ENCODE measurements around the gene FNDC3A.

FNDC3A gene

DNA sequence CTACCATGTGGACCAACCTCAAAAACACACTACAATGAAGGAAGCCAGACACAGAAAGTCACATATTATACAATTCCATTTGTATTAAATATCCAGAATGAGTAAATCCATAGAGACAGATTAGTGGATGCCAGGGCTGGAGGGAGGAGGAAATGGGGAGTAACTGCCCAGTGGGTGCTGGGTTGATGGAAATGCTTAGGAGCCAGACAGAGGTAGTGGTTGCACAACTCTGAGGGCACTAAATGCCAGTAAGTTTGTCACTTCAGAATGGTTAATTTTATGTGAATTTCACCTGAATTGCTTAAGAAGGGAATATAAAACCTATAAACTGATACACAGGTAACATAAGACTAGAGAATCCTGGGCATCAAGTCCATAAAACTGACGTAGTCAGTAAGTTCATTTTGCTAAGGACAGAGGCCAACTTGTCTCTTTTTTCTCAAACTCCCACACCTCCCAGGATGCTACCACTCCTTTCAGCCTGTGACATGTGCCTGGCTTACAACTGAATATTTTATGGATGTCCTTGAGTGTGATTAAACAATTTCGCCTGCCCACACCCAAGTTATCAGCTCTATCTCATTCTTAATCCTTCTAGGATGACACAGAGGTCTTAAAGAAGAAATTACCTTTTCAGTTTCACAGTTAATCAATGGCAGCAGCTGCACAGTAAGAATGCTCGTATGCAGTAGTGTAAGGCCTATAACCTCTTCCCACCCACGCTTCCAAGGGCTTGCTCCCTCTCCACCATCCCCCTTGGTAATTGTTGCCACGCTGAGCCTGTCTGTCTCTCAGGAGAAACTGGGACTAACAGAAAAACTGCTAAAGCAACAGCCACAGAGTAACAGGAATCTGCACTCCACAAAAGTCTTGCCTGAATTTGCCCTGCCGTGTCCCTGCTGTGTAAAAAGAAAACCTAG is 238.5 kb downstream of the FNDC3A start:
- no peak overlapping the region for H2BK120ac ChIP-seq (ENCODE audit: low read depth, low read length)
- no peak overlapping the region for H3K14ac ChIP-seq (ENCODE audit: low read length in 2 of 2)
- H3K27me3 ChIP-seq (ENCODE audit: control insufficient read depth in 1 of 2, insufficient read depth in 1 of 2, low read length in 2 of 2), result peaks cover 24 to 27% of the 10 kb centered on the region in 2 experiments
- H2BK12ac ChIP-seq (ENCODE audit: low read length in 2 of 2), result no peak overlapping the region
- H2BK5ac ChIP-seq (ENCODE audit: low read depth, low read length, poor library complexity, severe bottlenecking), result no peak overlapping the region
- H3K4me2 ChIP-seq (ENCODE audit: low read length, poor library complexity, severe bottlenecking), result no peak overlapping the region
- peaks cover 6% of the 10 kb centered on the region for H3K4me1 ChIP-seq (ENCODE audit: control insufficient read depth, insufficient read depth, low read depth, low read length)
- H3K9me3 ChIP-seq (ENCODE audit: control insufficient read depth, low read length), result no peaks in the 10 kb centered on the region
- peaks cover 7 to 27% of the 10 kb centered on the region in 2 experiments for H3K36me3 ChIP-seq (ENCODE audit: control insufficient read depth in 1 of 2, insufficient read depth in 2 of 2, low read depth in 1 of 2, low read length in 2 of 2)
- peaks cover 1% of the 10 kb centered on the region for H3K79me1 ChIP-seq (replicated peaks; ENCODE audit: low read length, poor library complexity, severe bottlenecking)
- H3K4me3 ChIP-seq (ENCODE audit: insufficient read depth in 1 of 2, low read depth in 1 of 2, low read length in 2 of 2), result no peak overlapping the region
- WGBS, result 68% methylated on average over 6 of the region's 6 CpGs
- H3K4ac ChIP-seq (ENCODE audit: low read depth in 1 of 2, low read length in 2 of 2), result no peak overlapping the region
- H3K23ac ChIP-seq (ENCODE audit: low read length in 2 of 2), result no peak overlapping the region
- no peak overlapping the region for H3K27ac ChIP-seq (ENCODE audit: low read length, poor library complexity, severe bottlenecking)
- no peak overlapping the region for H3K9ac ChIP-seq (ENCODE audit: low read length)
- no peak overlapping the region for H2AK5ac ChIP-seq (ENCODE audit: low read length, severe bottlenecking)
- no peak overlapping the region for H4K91ac ChIP-seq (ENCODE audit: low read length)
- no peak for DNase-seq
- H4K8ac ChIP-seq (ENCODE audit: low read length), result no peak overlapping the region
- H3K18ac ChIP-seq (ENCODE audit: low read depth in 1 of 2, low read length in 2 of 2), result no peak overlapping the region
- H2BK15ac ChIP-seq (ENCODE audit: low read depth, poor library complexity, severe bottlenecking), result no peak overlapping the region
- H2AFZ ChIP-seq (ENCODE audit: low read depth, low read length), result no peak overlapping the region

DNA sequence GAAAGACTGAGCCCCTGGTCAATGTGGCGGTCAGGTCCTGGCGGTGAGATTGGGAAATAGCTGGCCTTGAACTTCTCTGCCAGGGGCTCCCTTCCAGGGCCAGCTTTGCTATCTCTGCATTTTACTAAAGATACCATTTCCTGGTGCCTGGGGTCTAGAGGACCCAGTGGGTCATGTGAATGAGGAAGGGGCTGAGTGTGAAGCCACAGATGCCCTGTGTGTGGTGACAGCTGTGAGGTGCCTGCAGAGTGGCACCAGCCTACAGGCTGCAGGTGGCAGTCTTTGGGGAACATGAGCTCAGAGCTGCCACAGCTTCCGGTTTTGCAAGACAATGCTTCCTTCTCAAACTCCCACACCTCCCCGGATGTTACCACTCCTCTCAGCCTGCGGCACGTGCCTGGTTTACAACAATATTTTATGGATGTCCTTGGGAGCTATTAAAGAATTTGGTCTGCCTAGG is 239.2 kb downstream of the FNDC3A start:
- H2BK15ac ChIP-seq (ENCODE audit: low read depth, poor library complexity, severe bottlenecking), result no peak overlapping the region
- H3K18ac ChIP-seq (ENCODE audit: low read depth in 1 of 2, low read length in 2 of 2), result no peak overlapping the region
- no peak overlapping the region for H3K27ac ChIP-seq (ENCODE audit: low read length, poor library complexity, severe bottlenecking)
- H3K23ac ChIP-seq (ENCODE audit: low read length in 2 of 2), result no peak overlapping the region
- H2BK12ac ChIP-seq (ENCODE audit: low read length in 2 of 2), result no peak overlapping the region
- no peak overlapping the region for H2BK120ac ChIP-seq (ENCODE audit: low read depth, low read length)
- H2AK5ac ChIP-seq (ENCODE audit: low read length, severe bottlenecking), result no peak overlapping the region
- no peak overlapping the region for H3K4ac ChIP-seq (ENCODE audit: low read depth in 1 of 2, low read length in 2 of 2)
- H3K4me1 ChIP-seq (ENCODE audit: control insufficient read depth, insufficient read depth, low read depth, low read length), result peaks cover 8% of the 10 kb centered on the region
- no peak overlapping the region for H3K9ac ChIP-seq (ENCODE audit: low read length)
- no peak overlapping the region for H3K14ac ChIP-seq (ENCODE audit: low read length in 2 of 2)
- H3K4me3 ChIP-seq (ENCODE audit: insufficient read depth in 1 of 2, low read depth in 1 of 2, low read length in 2 of 2), result no peak overlapping the region
- H3K4me2 ChIP-seq (ENCODE audit: low read length, poor library complexity, severe bottlenecking), result no peak overlapping the region
- H3K36me3 ChIP-seq (ENCODE audit: control insufficient read depth in 1 of 2, insufficient read depth in 2 of 2, low read depth in 1 of 2, low read length in 2 of 2), result peaks cover 7 to 21% of the 10 kb centered on the region in 2 experiments
- peaks cover 31 to 34% of the 10 kb centered on the region in 2 experiments for H3K27me3 ChIP-seq (ENCODE audit: control insufficient read depth in 1 of 2, insufficient read depth in 1 of 2, low read length in 2 of 2)
- H2BK5ac ChIP-seq (ENCODE audit: low read depth, low read length, poor library complexity, severe bottlenecking), result no peak overlapping the region
- H3K9me3 ChIP-seq (ENCODE audit: control insufficient read depth, low read length), result no peaks in the 10 kb centered on the region
- no peak overlapping the region for H4K91ac ChIP-seq (ENCODE audit: low read length)
- H2AFZ ChIP-seq (ENCODE audit: low read depth, low read length), result no peak overlapping the region
- no peaks in the 10 kb centered on the region for H3K79me1 ChIP-seq (replicated peaks; ENCODE audit: low read length, poor library complexity, severe bottlenecking)
- H4K8ac ChIP-seq (ENCODE audit: low read length), result no peak overlapping the region
- 87% methylated on average over 4 of the region's 6 CpGs for WGBS
- DNase-seq, result no peak

DNA sequence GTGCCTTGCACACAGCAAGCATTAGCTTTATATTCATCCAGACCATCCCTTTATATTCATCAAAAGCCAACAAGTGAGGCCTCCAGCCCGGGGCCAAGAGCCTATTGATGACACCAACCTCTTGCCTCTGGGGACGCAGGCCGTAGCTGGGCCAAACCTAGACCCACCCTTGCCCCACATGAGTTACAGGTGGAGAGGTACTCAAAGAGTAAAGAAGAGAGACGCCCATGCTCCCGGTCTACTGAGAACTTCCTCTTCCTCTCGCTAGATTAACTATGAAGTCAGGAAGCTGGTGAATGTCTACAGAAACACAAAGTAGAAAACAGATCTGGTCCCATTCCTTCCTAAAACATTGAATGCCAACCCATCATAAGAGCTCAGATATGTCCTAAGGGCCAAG is 240.6 kb downstream of the FNDC3A start:
- no peak overlapping the region for H3K4me3 ChIP-seq (ENCODE audit: insufficient read depth in 1 of 2, low read depth in 1 of 2, low read length in 2 of 2)
- no peaks in the 10 kb centered on the region for H3K79me1 ChIP-seq (replicated peaks; ENCODE audit: low read length, poor library complexity, severe bottlenecking)
- H3K4ac ChIP-seq (ENCODE audit: low read depth in 1 of 2, low read length in 2 of 2), result no peak overlapping the region
- no peak overlapping the region for H4K91ac ChIP-seq (ENCODE audit: low read length)
- H4K8ac ChIP-seq (ENCODE audit: low read length), result no peak overlapping the region
- no peak overlapping the region for H3K9ac ChIP-seq (ENCODE audit: low read length)
- no peak overlapping the region for H2AFZ ChIP-seq (ENCODE audit: low read depth, low read length)
- no peak overlapping the region for H3K18ac ChIP-seq (ENCODE audit: low read depth in 1 of 2, low read length in 2 of 2)
- no peak overlapping the region for H2BK5ac ChIP-seq (ENCODE audit: low read depth, low read length, poor library complexity, severe bottlenecking)
- no peak overlapping the region for H2AK5ac ChIP-seq (ENCODE audit: low read length, severe bottlenecking)
- no peak overlapping the region for H2BK12ac ChIP-seq (ENCODE audit: low read length in 2 of 2)
- no peak for DNase-seq
- H3K9me3 ChIP-seq (ENCODE audit: control insufficient read depth, low read length), result no peaks in the 10 kb centered on the region
- no peak overlapping the region for H3K4me2 ChIP-seq (ENCODE audit: low read length, poor library complexity, severe bottlenecking)
- peaks cover 20% of the 10 kb centered on the region for H3K4me1 ChIP-seq (ENCODE audit: control insufficient read depth, insufficient read depth, low read depth, low read length)
- H3K27ac ChIP-seq (ENCODE audit: low read length, poor library complexity, severe bottlenecking), result no peak overlapping the region
- H3K36me3 ChIP-seq (ENCODE audit: control insufficient read depth in 1 of 2, insufficient read depth in 2 of 2, low read depth in 1 of 2, low read length in 2 of 2), result peaks cover 7 to 10% of the 10 kb centered on the region in 2 experiments
- no peak overlapping the region for H3K23ac ChIP-seq (ENCODE audit: low read length in 2 of 2)
- H3K14ac ChIP-seq (ENCODE audit: low read length in 2 of 2), result no peak overlapping the region
- 95% methylated on average over 4 of the region's 6 CpGs for WGBS
- no peak overlapping the region for H2BK15ac ChIP-seq (ENCODE audit: low read depth, poor library complexity, severe bottlenecking)
- peaks cover 42 to 44% of the 10 kb centered on the region in 2 experiments for H3K27me3 ChIP-seq (ENCODE audit: control insufficient read depth in 1 of 2, insufficient read depth in 1 of 2, low read length in 2 of 2)
- no peak overlapping the region for H2BK120ac ChIP-seq (ENCODE audit: low read depth, low read length)

GRCh38 chr13:49217962-49218492 is 242.3 kb downstream of the FNDC3A start:
- H2BK5ac ChIP-seq (ENCODE audit: low read depth, low read length, poor library complexity, severe bottlenecking), result no peak overlapping the region
- H4K91ac ChIP-seq (ENCODE audit: low read length), result no peak overlapping the region
- H3K9ac ChIP-seq (ENCODE audit: low read length), result no peak overlapping the region
- H3K4me1 ChIP-seq (ENCODE audit: control insufficient read depth, insufficient read depth, low read depth, low read length), result peaks cover 20% of the 10 kb centered on the region
- peaks cover 0 to 4% of the 10 kb centered on the region in 2 experiments for H3K36me3 ChIP-seq (ENCODE audit: control insufficient read depth in 1 of 2, insufficient read depth in 2 of 2, low read depth in 1 of 2, low read length in 2 of 2)
- DNase-seq, result no peak
- H3K27ac ChIP-seq (ENCODE audit: low read length, poor library complexity, severe bottlenecking), result no peak overlapping the region
- H2BK12ac ChIP-seq (ENCODE audit: low read length in 2 of 2), result no peak overlapping the region
- no peak overlapping the region for H3K14ac ChIP-seq (ENCODE audit: low read length in 2 of 2)
- WGBS, result 37% methylated on average over 17 of the region's 17 CpGs
- no peak overlapping the region for H2BK15ac ChIP-seq (ENCODE audit: low read depth, poor library complexity, severe bottlenecking)
- no peak overlapping the region for H4K8ac ChIP-seq (ENCODE audit: low read length)
- no peak overlapping the region for H2BK120ac ChIP-seq (ENCODE audit: low read depth, low read length)
- H3K9me3 ChIP-seq (ENCODE audit: control insufficient read depth, low read length), result no peaks in the 10 kb centered on the region
- H3K27me3 ChIP-seq (ENCODE audit: control insufficient read depth in 1 of 2, insufficient read depth in 1 of 2, low read length in 2 of 2), result peaks cover 59 to 61% of the 10 kb centered on the region in 2 experiments
- no peak overlapping the region for H2AFZ ChIP-seq (ENCODE audit: low read depth, low read length)
- no peaks in the 10 kb centered on the region for H3K79me1 ChIP-seq (replicated peaks; ENCODE audit: low read length, poor library complexity, severe bottlenecking)
- no peak overlapping the region for H3K4ac ChIP-seq (ENCODE audit: low read depth in 1 of 2, low read length in 2 of 2)
- H2AK5ac ChIP-seq (ENCODE audit: low read length, severe bottlenecking), result no peak overlapping the region
- H3K18ac ChIP-seq (ENCODE audit: low read depth in 1 of 2, low read length in 2 of 2), result no peak overlapping the region
- peak overlapping the region in 1 of 2 experiments; percentile 57 for H3K23ac ChIP-seq (ENCODE audit: low read length in 2 of 2)
- H3K4me3 ChIP-seq (ENCODE audit: insufficient read depth in 1 of 2, low read depth in 1 of 2, low read length in 2 of 2), result no peak overlapping the region
- H3K4me2 ChIP-seq (ENCODE audit: low read length, poor library complexity, severe bottlenecking), result no peak overlapping the region

All from mesenchymal stem cell (in vitro differentiated cells and primary cell).